ENCODE results near the gene XYLT1. TPM values are rescaled to one million over a fixed set of nuclear protein-coding genes. Genes with fewer than 3 reads are reported as not detected.

XYLT1 gene
- total and polyA plus RNA-seq, 10 of the 15 experiments (the other 5 are each of a cell fraction or from before 2014, with no cell fraction given), result 0.88 to 14.8 (median 5.8) TPM

DNA sequence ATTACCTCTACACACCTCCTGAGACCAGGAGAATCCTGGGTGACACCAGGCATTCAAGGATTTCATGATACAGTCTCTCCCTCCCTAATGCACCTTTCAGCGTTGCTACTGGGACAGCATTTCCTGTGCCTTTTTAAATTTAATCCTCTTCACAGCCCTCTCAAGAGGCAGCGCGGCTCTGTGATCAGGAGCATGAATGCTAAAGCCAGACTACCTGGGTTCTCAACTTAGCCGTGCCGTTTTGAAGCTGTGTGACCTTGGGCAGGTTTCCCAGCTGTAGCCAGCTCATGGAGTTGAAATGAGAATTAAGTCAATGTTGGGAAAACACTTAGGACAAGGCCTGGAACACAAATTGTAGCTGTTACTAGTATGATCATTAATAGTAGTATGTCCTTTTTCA lies 191.8 kb downstream of the XYLT1 start (continued):
- TF ChIP-seq BCLAF1 (IDR thresholded peaks at IDR 0.05), result no peak
- TF ChIP-seq ATF7 (IDR thresholded peaks at IDR 0.05; ENCODE audit: low read depth), result no peak
- no peak for TF ChIP-seq ASH2L (IDR thresholded peaks at IDR 0.05; ENCODE audit: borderline replicate concordance, low read depth)
- TF ChIP-seq, protein P1, sequence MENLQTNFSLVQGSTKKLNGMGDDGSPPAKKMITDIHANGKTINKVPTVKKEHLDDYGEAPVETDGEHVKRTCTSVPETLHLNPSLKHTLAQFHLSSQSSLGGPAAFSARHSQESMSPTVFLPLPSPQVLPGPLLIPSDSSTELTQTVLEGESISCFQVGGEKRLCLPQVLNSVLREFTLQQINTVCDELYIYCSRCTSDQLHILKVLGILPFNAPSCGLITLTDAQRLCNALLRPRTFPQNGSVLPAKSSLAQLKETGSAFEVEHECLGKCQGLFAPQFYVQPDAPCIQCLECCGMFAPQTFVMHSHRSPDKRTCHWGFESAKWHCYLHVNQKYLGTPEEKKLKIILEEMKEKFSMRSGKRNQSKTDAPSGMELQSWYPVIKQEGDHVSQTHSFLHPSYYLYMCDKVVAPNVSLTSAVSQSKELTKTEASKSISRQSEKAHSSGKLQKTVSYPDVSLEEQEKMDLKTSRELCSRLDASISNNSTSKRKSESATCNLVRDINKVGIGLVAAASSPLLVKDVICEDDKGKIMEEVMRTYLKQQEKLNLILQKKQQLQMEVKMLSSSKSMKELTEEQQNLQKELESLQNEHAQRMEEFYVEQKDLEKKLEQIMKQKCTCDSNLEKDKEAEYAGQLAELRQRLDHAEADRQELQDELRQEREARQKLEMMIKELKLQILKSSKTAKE (IDR thresholded peaks at IDR 0.05; ENCODE audit: low read depth, poor library complexity, severe bottlenecking), result no peak
- TF ChIP-seq, protein P2, sequence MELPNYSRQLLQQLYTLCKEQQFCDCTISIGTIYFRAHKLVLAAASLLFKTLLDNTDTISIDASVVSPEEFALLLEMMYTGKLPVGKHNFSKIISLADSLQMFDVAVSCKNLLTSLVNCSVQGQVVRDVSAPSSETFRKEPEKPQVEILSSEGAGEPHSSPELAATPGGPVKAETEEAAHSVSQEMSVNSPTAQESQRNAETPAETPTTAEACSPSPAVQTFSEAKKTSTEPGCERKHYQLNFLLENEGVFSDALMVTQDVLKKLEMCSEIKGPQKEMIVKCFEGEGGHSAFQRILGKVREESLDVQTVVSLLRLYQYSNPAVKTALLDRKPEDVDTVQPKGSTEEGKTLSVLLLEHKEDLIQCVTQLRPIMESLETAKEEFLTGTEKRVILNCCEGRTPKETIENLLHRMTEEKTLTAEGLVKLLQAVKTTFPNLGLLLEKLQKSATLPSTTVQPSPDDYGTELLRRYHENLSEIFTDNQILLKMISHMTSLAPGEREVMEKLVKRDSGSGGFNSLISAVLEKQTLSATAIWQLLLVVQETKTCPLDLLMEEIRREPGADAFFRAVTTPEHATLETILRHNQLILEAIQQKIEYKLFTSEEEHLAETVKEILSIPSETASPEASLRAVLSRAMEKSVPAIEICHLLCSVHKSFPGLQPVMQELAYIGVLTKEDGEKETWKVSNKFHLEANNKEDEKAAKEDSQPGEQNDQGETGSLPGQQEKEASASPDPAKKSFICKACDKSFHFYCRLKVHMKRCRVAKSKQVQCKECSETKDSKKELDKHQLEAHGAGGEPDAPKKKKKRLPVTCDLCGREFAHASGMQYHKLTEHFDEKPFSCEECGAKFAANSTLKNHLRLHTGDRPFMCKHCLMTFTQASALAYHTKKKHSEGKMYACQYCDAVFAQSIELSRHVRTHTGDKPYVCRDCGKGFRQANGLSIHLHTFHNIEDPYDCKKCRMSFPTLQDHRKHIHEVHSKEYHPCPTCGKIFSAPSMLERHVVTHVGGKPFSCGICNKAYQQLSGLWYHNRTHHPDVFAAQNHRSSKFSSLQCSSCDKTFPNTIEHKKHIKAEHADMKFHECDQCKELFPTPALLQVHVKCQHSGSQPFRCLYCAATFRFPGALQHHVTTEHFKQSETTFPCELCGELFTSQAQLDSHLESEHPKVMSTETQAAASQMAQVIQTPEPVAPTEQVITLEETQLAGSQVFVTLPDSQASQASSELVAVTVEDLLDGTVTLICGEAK (IDR thresholded peaks at IDR 0.05; ENCODE audit: borderline replicate concordance), result no peak
- TF ChIP-seq NR2C1 (IDR thresholded peaks at IDR 0.05), result no peak

All from GM12878 (cell line).